GM19455 (cell line): Measurements from ENCODE around the gene RUSC1.
"Not testable (repeated sequence)": the region's sequence is repeated elsewhere in the genome, so short reads cannot be mapped to it uniquely, and the experiment has no call there.

Experiments used
- ATAC-seq: cut with Tn5 transposase; IDR thresholded peaks from one replicate; pipeline ENCODE4 v1.9.1; 2021; ENCODE audit not compliant: unreplicated experiment

RUSC1 gene

GRCh38 chr1:155322953-155323728 is 2.4 kb downstream of the RUSC1 start:
- peak; percentile 44 for ATAC-seq

- ATAC-seq = peak; percentile 44
Observed at GRCh38 chr1:155323729-155324036, 3.0 kb downstream of the RUSC1 start.

- peak; percentile 53 for ATAC-seq
Observed at GRCh38 chr1:155324037-155324716, 3.5 kb downstream of the RUSC1 start.

- ATAC-seq = no peak
Observed at GRCh38 chr1:155324717-155325602, 4.3 kb downstream of the RUSC1 start.

- ATAC-seq = no peak
Observed at GRCh38 chr1:155325603-155325893, 4.9 kb downstream of the RUSC1 start.

- no peak for ATAC-seq
Observed at GRCh38 chr1:155326020-155326526, 5.4 kb downstream of the RUSC1 start.

GRCh38 chr1:155326631-155327037 is 5.9 kb downstream of the RUSC1 start:
- no peak for ATAC-seq

GRCh38 chr1:155327981-155328380 is 7.3 kb downstream of the RUSC1 start:
- ATAC-seq = no peak

- ATAC-seq = not testable (repeated sequence)
Observed at GRCh38 chr1:155328856-155329255, 8.2 kb downstream of the RUSC1 start.

GRCh38 chr1:155329980-155330598 is 9.4 kb downstream of the RUSC1 start:
- ATAC-seq = no peak

GRCh38 chr1:155334962-155335361 is 14.3 kb downstream of the RUSC1 start:
- no peak for ATAC-seq

- no peak for ATAC-seq
Observed at GRCh38 chr1:155339515-155340097, 18.9 kb downstream of the RUSC1 start.

- ATAC-seq = no peak
Observed at GRCh38 chr1:155342842-155343241, 22.1 kb downstream of the RUSC1 start.

- ATAC-seq = no peak
Observed at GRCh38 chr1:155352631-155353030, 31.9 kb downstream of the RUSC1 start.

- ATAC-seq = no peak
Observed at GRCh38 chr1:155360051-155360450, 39.4 kb downstream of the RUSC1 start.

- no peak for ATAC-seq
Observed at GRCh38 chr1:155379180-155379579, 58.5 kb downstream of the RUSC1 start.

GRCh38 chr1:155379631-155380090 is 59.0 kb downstream of the RUSC1 start:
- no peak for ATAC-seq
